Skeletal muscle satellite cell (primary cell): Measurements from ENCODE around the gene INPP5J.

Experiments used
- H3K27me3 ChIP-seq: 2 replicates; pipeline ENCODE4 v1.7.0; 2013; ENCODE audit warnings: low read length; ENCODE audit not compliant: control insufficient read depth, insufficient read depth
- H3K36me3 ChIP-seq: 2 replicates; pipeline ENCODE4 v1.7.0; 2013; ENCODE audit warnings: mild to moderate bottlenecking, control low read depth, low read length; ENCODE audit not compliant: insufficient read depth
- H3K4me1 ChIP-seq: 2 replicates; pipeline ENCODE4 v1.7.0; 2013; ENCODE audit warnings: low read length; ENCODE audit not compliant: control insufficient read depth, insufficient read depth
- H3K4me2 ChIP-seq: 2 replicates; pipeline ENCODE4 v1.7.0; 2013; ENCODE audit warnings: mild to moderate bottlenecking, low read length
- H3K4me3 ChIP-seq: 2 replicates; pipeline ENCODE4 v1.7.0; 2013; ENCODE audit warnings: low read length
- H3K9ac ChIP-seq: 2 replicates; pipeline ENCODE4 v1.7.0; 2013; ENCODE audit warnings: mild to moderate bottlenecking, low read depth, low read length, moderate library complexity
- H3K9me3 ChIP-seq: replicated peaks from 2 replicates; pipeline ENCODE4 v1.7.0; 2013; ENCODE audit warnings: mild to moderate bottlenecking, control low read depth, low read length

Gene INPP5J

DNA sequence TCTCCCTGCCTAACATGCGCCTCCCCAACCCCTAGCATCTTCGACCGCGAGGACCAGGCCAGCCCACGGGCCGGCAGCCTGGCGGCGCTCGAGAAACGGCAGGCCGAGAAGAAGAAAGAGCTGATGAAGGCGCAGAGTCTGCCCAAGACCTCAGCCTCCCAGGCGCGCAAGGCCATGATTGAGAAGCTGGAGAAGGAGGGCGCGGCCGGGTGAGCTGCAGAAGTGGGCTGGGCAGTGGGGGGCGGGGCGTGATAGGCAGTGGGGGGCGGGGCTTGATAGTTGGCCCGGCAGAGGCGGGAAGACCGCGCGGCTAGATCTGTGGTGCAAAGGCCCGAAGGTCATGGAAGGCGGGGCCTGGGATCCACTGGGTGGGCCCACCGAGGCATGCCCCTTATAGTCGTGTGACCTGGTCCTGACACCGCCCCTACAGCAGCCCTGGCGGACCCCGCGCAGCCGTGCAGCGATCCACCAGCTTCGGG, 24.1 kb upstream of the INPP5J start:
- Histone ChIP-seq H3K9me3 (no peaks in the 10 kb centered on the region), H3K4me3 (no peak overlapping the region), H3K4me1 (peaks cover 16% of the 10 kb centered on the region), H3K9ac (no peak overlapping the region), H3K4me2 (no peak overlapping the region), H3K27me3 (no peaks in the 10 kb centered on the region), H3K36me3 (peaks cover 88% of the 10 kb centered on the region)

DNA sequence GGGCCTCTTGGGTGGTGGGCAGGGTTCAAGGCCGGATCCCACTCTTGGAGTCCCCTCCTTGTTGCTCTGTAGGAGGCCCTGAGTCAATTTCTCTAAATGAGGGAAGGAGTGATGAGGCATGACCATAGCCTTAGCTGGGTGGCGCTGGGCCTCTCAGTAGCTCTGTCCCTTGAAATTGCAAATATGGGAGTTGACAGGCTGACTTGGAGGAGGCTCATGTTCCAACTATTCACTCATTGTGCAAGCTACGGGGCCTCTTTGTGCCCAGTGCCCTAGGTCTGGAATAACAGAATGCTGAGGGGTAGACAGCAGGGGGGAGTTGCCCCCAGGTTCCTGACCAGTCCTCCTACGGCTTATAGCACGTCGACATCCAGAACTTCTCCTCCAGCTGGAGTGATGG, 23.4 kb upstream of the INPP5J start:
- no peaks in the 10 kb centered on the region for H3K9me3 ChIP-seq
- H3K4me1 ChIP-seq = peaks cover 16% of the 10 kb centered on the region
- no peak overlapping the region for H3K4me2 ChIP-seq
- H3K9ac ChIP-seq = no peak overlapping the region
- H3K36me3 ChIP-seq = peaks cover 88% of the 10 kb centered on the region
- H3K27me3 ChIP-seq = no peaks in the 10 kb centered on the region
- H3K4me3 ChIP-seq = no peak overlapping the region

DNA sequence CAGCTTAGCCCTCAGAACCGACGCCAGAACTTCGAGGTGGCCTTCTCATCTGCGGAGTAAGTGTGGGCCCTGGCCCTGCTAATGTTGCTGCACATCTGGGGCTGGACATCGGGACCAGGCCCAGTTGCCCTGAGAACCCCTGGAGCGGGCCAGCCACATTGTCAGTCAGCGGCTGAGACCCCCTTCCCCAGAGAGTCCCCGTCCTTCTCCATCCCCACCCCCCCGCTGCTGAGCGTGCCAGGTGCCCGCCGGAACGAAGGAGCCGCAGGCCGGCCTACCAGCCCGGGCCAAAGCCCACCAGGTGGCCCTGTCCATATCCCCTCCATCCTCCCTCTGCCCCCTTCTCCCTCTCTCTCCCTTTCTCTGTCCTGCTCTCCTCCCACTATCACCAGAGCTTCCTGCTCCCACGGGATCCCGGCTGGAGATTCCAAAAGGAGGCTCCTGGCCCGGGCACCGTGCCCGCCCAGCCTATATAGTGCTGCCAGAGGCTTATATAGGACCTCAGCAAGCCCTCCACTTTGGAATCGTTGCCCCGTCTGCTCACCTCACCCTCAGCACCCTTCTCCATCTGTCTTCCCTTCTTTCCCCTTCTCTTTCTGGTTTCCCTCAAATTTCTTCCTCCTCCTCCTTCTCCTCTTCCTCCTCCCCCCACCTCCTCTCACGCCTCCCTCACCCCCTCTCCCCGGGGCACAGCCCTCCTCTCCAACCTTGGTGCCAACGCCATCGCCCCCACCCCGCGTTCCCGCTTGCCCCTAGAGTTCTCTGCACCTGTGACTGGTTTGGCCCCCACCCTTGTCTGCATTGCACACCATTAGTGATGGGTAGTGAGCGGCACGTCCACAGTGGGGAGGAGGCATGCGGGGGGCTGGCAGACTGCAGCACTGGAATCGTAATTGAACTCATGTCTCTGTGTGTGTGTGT, 22.7 kb upstream of the INPP5J start:
- Histone ChIP-seq H3K9me3 (no peaks in the 10 kb centered on the region), H3K4me1 (peaks cover 16% of the 10 kb centered on the region), H3K4me2 (no peak overlapping the region), H3K4me3 (no peak overlapping the region), H3K9ac (no peak overlapping the region), H3K27me3 (no peaks in the 10 kb centered on the region), H3K36me3 (peaks cover 87% of the 10 kb centered on the region)

DNA sequence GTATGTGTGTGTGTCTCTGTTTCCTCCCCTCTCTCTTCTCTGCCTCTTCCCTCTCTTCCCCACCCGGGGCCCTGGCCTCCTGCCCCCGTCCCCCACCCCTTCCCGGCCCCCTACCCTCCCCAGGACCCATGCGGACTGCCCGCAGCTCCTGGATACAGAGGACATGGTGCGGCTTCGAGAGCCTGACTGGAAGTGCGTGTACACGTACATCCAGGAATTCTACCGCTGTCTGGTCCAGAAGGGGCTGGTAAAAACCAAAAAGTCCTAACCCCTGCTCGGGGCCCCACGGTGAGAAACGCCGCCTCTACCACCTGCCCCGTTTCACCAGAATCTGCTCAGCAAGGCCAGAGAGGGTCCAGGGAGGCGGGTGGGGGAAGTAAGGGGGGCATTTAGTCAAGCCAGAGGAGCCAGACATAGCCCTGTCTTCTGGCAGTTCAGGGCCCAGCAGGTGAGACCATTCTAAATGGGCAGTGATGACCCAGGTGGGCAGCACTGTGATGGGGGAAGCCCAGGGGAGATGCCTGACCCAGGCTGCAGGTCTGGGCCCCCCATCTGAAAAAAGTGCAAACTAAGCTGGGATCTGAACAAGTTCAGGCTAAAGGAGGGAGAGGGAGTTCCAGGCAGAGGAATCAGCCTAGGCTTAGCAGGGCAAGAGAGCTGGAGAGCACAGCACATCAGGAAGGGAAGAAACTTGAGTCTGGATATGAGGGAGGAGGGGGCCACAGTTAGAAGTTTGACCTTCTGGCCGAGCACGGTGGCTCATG, 21.8 kb upstream of the INPP5J start:
- no peak overlapping the region for H3K4me3 ChIP-seq
- peaks cover 85% of the 10 kb centered on the region for H3K36me3 ChIP-seq

DNA sequence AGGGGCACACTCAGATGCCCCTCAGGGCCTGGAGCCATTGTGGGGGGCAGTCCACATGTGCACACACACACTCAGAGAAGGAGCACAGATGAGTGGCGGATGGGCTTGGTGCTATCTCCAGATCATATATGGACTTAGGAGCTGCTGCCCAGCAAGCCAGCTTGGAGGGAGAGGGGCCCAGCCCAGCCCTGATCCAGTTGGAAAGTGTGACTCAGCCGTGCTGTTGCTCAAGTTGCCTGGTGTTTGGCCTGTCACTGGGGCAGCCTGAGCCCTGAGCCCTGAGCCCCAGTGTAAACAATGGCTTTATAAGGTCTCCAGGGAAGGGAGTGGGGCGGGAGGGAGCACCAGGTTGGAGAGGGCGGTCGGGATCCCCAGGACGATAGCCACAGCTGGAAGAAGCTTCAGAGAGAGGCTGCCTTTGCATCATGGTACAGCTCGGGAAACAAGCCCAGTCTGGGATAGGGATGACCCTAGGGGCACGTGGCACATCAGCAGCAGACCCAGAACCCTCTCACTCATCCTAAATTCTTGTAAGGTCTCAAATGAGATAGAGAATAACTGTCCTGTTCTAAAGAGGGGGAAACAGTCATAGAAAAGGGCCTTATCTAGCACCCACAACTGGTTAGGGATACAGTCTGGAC, 20.2 kb upstream of the INPP5J start:
- Histone ChIP-seq H3K36me3 (peaks cover 71% of the 10 kb centered on the region), H3K4me1 (peaks cover 19% of the 10 kb centered on the region), H3K9me3 (no peaks in the 10 kb centered on the region), H3K27me3 (no peaks in the 10 kb centered on the region), H3K4me3 (no peak overlapping the region), H3K9ac (peak overlapping the region; percentile 17), H3K4me2 (no peak overlapping the region)

More for the DNA sequence above, 21.8 kb upstream of the INPP5J start:
- H3K4me2 ChIP-seq = no peak overlapping the region
- H3K27me3 ChIP-seq = no peaks in the 10 kb centered on the region
- H3K9me3 ChIP-seq = no peaks in the 10 kb centered on the region
- peaks cover 16% of the 10 kb centered on the region for H3K4me1 ChIP-seq
- H3K9ac ChIP-seq = no peak overlapping the region

DNA sequence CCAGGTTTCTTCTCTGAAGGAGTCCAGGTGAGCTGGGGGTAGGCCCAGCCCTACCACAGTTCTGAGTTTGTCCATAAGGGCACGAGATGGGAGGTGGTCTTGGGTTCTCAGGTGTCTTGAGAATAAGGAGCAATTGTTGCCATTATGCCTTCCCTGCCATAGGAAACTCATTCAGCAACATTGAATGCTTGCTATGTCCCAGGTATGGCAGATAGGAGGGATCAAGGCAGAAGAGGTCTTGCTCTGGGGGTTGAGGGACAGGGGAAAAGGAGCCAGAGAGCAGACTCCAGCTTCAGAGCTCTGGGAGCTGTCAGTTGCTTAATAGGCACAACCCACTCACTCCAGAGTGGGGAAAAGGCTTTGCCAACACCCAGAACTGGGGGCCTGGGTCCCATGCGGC, 19.7 kb upstream of the INPP5J start:
- Histone ChIP-seq H3K9me3 (no peaks in the 10 kb centered on the region), H3K4me1 (peaks cover 23% of the 10 kb centered on the region), H3K4me2 (no peak overlapping the region), H3K36me3 (peaks cover 65% of the 10 kb centered on the region), H3K4me3 (no peak overlapping the region), H3K9ac (peak overlapping the region; percentile 17), H3K27me3 (no peaks in the 10 kb centered on the region)

GRCh38 chr22:31103899-31104694, 18.7 kb upstream of the INPP5J start:
- no peaks in the 10 kb centered on the region for H3K9me3 ChIP-seq
- no peaks in the 10 kb centered on the region for H3K27me3 ChIP-seq
- H3K4me1 ChIP-seq = peaks cover 23% of the 10 kb centered on the region
- peaks cover 57% of the 10 kb centered on the region for H3K36me3 ChIP-seq
- H3K4me3 ChIP-seq = no peak overlapping the region
- H3K9ac ChIP-seq = no peak overlapping the region
- no peak overlapping the region for H3K4me2 ChIP-seq

DNA sequence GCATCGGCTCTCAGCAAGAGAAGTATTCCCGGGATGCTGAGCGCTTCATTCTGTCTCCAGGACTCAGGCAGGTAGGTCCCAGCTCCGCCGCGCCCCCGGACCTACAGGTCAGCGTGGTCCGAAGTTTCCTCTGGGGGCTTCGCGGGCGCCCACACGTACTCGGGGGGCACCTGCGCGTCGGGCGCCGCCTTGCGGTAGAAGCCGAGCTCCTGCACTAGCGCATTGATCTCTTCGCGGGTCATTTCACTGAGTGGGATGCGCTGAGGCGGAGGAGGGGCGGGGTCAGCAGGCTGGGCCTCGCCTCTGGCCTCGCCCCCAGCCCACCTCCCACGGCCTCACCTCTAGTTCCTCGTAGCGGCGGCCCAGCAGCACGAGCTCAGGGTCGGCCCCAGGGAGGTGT, 17.9 kb upstream of the INPP5J start:
- peaks cover 23% of the 10 kb centered on the region for H3K4me1 ChIP-seq
- H3K4me3 ChIP-seq = no peak overlapping the region
- no peaks in the 10 kb centered on the region for H3K9me3 ChIP-seq
- H3K27me3 ChIP-seq = no peaks in the 10 kb centered on the region
- H3K36me3 ChIP-seq = peaks cover 49% of the 10 kb centered on the region
- no peak overlapping the region for H3K4me2 ChIP-seq
- no peak overlapping the region for H3K9ac ChIP-seq

DNA sequence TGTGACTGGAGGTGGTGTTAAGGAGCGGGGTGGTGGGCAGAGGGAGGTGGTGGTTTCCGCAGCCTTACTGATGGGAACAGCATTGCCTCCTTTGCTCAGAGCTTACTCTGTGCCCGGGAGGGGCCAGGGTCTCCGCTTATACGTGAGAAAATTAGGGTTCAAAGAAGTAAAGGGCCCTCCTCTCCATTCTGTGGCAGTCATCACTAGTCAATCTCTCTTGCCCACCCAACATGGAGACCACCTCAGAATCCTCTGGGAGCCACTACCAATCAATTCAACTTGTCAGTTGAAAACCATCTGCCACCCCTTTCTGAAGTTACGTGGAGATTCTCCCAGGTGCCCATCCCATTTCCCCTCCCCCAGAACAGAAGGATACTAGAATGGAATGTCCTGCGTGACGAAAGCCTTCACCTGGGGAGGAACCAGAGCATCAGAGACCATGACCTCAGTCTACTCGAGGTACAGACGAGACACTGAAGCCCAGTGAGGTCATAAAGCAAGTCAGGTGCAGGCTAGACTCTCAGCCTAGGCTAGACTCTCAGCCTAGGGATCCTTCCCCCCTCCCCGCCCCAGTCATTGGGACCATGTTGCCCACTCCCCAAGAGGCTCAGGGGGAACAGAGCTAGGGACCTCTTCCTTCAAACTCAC, 17.4 kb upstream of the INPP5J start:
- Histone ChIP-seq H3K4me2 (peak overlapping the region; percentile 88), H3K9ac (no peak overlapping the region), H3K4me1 (peaks cover 23% of the 10 kb centered on the region), H3K36me3 (peaks cover 45% of the 10 kb centered on the region), H3K9me3 (no peaks in the 10 kb centered on the region), H3K27me3 (no peaks in the 10 kb centered on the region), H3K4me3 (no peak overlapping the region)

DNA sequence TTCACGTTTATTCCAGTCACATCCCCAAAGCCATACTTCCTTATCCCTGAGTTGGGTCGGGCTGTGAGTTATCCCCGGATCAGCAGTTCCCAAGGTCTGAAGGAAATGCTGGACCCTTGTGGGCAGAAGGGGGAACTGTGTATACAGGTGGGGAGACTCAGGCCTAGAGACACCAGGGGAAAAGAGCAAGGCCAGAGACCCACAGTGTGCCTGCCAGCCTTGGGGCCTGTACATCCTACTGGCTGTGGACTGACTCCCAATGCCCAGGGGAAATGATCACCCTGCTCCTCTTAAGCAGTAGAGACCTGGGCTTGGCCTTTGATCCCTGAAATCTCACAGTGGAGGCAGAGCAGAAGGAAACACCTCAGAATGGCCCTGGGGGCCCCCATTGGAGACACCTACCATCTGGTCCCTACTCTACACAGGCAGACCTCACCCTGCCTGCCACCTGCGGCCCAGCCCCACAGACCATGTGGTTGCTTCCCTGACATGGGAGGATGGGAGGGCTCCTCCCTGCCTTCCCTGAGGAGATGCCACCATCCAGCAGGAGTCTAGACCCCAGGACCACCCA, 16.7 kb upstream of the INPP5J start:
- peak overlapping the region; percentile 91 for H3K9ac ChIP-seq
- H3K4me2 ChIP-seq = peak overlapping the region; percentile 88
- H3K4me1 ChIP-seq = peaks cover 23% of the 10 kb centered on the region
- no peaks in the 10 kb centered on the region for H3K27me3 ChIP-seq
- no peaks in the 10 kb centered on the region for H3K9me3 ChIP-seq
- H3K36me3 ChIP-seq = peaks cover 40% of the 10 kb centered on the region
- H3K4me3 ChIP-seq = peak overlapping the region; percentile 81
